ENCODE measurements around the gene AQR.

GRCh38 chr15:34942363-34942762 is 27.2 kb downstream of the AQR start:
- no peak for TF ChIP-seq GATA2 (IDR thresholded peaks at IDR 0.05; ENCODE audit: low read depth, low read length)
- no peak for TF ChIP-seq GATA3 (IDR thresholded peaks at IDR 0.05; ENCODE audit: low read depth, low read length)

All from SH-SY5Y (cell line).